DOHH2 (cell line): Measurements from ENCODE around the gene NTNG2.

Experiments
- H3F3A ChIP-seq: fragments of 200-600 bp; sonication (generic), shearing (Covaris generic); 2 replicates; pipeline ENCODE4 v1.6.0; 2016; ENCODE audit warnings: antibody characterized with exemption, mild to moderate bottlenecking; ENCODE audit not compliant: control insufficient read depth, insufficient read depth
- H3K27ac ChIP-seq: fragments of 200-600 bp; sonication (generic); 2 replicates; pipeline ENCODE4 v1.5.1; 2014; ENCODE audit warnings: low read depth, mild to moderate bottlenecking, low read length, moderate library complexity
- H3K27me3 ChIP-seq: fragments of 200-600 bp; sonication (generic); 2 replicates; pipeline ENCODE4 v1.6.1; 2014; ENCODE audit warnings: mild to moderate bottlenecking, low read length, mixed read lengths; ENCODE audit not compliant: control insufficient read depth
- H3K36me3 ChIP-seq: fragments of 200-600 bp; sonication (generic); 2 replicates; pipeline ENCODE4 v1.6.1; 2014; ENCODE audit warnings: mild to moderate bottlenecking, low read length, moderate library complexity, mixed read lengths; ENCODE audit not compliant: control insufficient read depth
- H3K4me1 ChIP-seq: fragments of 200-600 bp; sonication (generic); 2 replicates; pipeline ENCODE4 v1.6.1; 2014; ENCODE audit warnings: mild to moderate bottlenecking, low read length, mixed read lengths; ENCODE audit not compliant: control insufficient read depth
- H3K4me2 ChIP-seq: fragments of 200-600 bp; sonication (generic); 2 replicates; pipeline ENCODE4 v1.6.0; 2014; ENCODE audit warnings: mild to moderate bottlenecking, low read length, moderate library complexity
- H3K4me3 ChIP-seq: fragments of 200-600 bp; sonication (generic); 2 replicates; pipeline ENCODE4 v1.5.1; 2014; ENCODE audit warnings: mild to moderate bottlenecking, low read length, mixed read lengths
- H3K79me2 ChIP-seq: fragments of 200-600 bp; sonication (generic); 2 replicates; pipeline ENCODE4 v1.6.1; 2014; ENCODE audit warnings: mild to moderate bottlenecking, low read length, mixed read lengths; ENCODE audit not compliant: control insufficient read depth
- H3K9me2 ChIP-seq: fragments of 200-600 bp; sonication (generic); replicated peaks from 2 replicates; pipeline ENCODE4 v1.6.1; 2014; ENCODE audit warnings: mild to moderate bottlenecking, low read length, mixed read lengths; ENCODE audit not compliant: control insufficient read depth
- H3K9me3 ChIP-seq: fragments of 200-600 bp; sonication (generic); 2 replicates; pipeline ENCODE4 v1.6.1; 2014; ENCODE audit warnings: antibody characterized with exemption, low read length, mixed read lengths; ENCODE audit not compliant: control insufficient read depth, insufficient read depth
- H4K20me1 ChIP-seq: fragments of 200-600 bp; sonication (generic); 2 replicates; pipeline ENCODE4 v1.6.0; 2014; ENCODE audit warnings: low read depth, mild to moderate bottlenecking, antibody characterized with exemption, low read length, moderate library complexity; ENCODE audit not compliant: control insufficient read depth, insufficient read depth
- EZH2phosphoT487 ChIP-seq: fragments of 200-600 bp; sonication (generic); IDR thresholded peaks from 2 replicates; pipeline ENCODE4 v1.6.1; 2017; ENCODE audit warnings: borderline replicate concordance, mild to moderate bottlenecking, antibody characterized with exemption, low read length, moderate library complexity, mixed read lengths
- TF ChIP-seq, protein P1 (sequence below): fragments of 200-600 bp; sonication (generic); IDR thresholded peaks from one replicate; pipeline ENCODE4 v1.5.1; 2014; ENCODE audit warnings: antibody characterized with exemption, mild to moderate bottlenecking, low read depth, low read length; ENCODE audit not compliant: poor library complexity, severe bottlenecking

The NTNG2 gene

GRCh38 chr9:132249123-132249522 lies 87.3 kb downstream of the NTNG2 start:
- no peaks in the 10 kb centered on the region for H4K20me1 ChIP-seq

GRCh38 chr9:132249690-132250089 lies 87.8 kb downstream of the NTNG2 start:
- no peak for TF ChIP-seq EZH2phosphoT487
- TF ChIP-seq, protein P1, sequence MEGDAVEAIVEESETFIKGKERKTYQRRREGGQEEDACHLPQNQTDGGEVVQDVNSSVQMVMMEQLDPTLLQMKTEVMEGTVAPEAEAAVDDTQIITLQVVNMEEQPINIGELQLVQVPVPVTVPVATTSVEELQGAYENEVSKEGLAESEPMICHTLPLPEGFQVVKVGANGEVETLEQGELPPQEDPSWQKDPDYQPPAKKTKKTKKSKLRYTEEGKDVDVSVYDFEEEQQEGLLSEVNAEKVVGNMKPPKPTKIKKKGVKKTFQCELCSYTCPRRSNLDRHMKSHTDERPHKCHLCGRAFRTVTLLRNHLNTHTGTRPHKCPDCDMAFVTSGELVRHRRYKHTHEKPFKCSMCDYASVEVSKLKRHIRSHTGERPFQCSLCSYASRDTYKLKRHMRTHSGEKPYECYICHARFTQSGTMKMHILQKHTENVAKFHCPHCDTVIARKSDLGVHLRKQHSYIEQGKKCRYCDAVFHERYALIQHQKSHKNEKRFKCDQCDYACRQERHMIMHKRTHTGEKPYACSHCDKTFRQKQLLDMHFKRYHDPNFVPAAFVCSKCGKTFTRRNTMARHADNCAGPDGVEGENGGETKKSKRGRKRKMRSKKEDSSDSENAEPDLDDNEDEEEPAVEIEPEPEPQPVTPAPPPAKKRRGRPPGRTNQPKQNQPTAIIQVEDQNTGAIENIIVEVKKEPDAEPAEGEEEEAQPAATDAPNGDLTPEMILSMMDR = no peak
- H3K4me1 ChIP-seq = no peaks in the 10 kb centered on the region
- H3K9me2 ChIP-seq = no peaks in the 10 kb centered on the region

More at GRCh38 chr9:132249123-132249522, 87.3 kb downstream of the NTNG2 start:
- H3K4me2 ChIP-seq = no peak overlapping the region
- H3K4me1 ChIP-seq = no peaks in the 10 kb centered on the region
- no peaks in the 10 kb centered on the region for H3F3A ChIP-seq
- no peak overlapping the region for H3K4me3 ChIP-seq
- no peak for TF ChIP-seq EZH2phosphoT487
- TF ChIP-seq, protein P1 = no peak
- no peaks in the 10 kb centered on the region for H3K36me3 ChIP-seq
- H3K9me3 ChIP-seq = no peaks in the 10 kb centered on the region
- no peaks in the 10 kb centered on the region for H3K79me2 ChIP-seq
- H3K27ac ChIP-seq = no peak overlapping the region
- H3K9me2 ChIP-seq = no peaks in the 10 kb centered on the region
- H3K27me3 ChIP-seq = peaks cover 17% of the 10 kb centered on the region

GRCh38 chr9:132250324-132251262 lies 88.7 kb downstream of the NTNG2 start:
- TF ChIP-seq, protein P1 = no peak
- no peak for TF ChIP-seq EZH2phosphoT487
- no peak overlapping the region for H3K4me3 ChIP-seq
- no peaks in the 10 kb centered on the region for H3K36me3 ChIP-seq
- no peaks in the 10 kb centered on the region for H3K79me2 ChIP-seq
- peaks cover 7% of the 10 kb centered on the region for H3K27me3 ChIP-seq
- no peaks in the 10 kb centered on the region for H3K9me3 ChIP-seq
- no peaks in the 10 kb centered on the region for H4K20me1 ChIP-seq
- H3K4me2 ChIP-seq = no peak overlapping the region
- no peak overlapping the region for H3K27ac ChIP-seq
- no peaks in the 10 kb centered on the region for H3K4me1 ChIP-seq
- H3F3A ChIP-seq = no peaks in the 10 kb centered on the region
- H3K9me2 ChIP-seq = no peaks in the 10 kb centered on the region

More at GRCh38 chr9:132249690-132250089, 87.8 kb downstream of the NTNG2 start:
- H3K9me3 ChIP-seq = no peaks in the 10 kb centered on the region
- H3K27ac ChIP-seq = no peak overlapping the region
- H3K4me3 ChIP-seq = no peak overlapping the region
- no peak overlapping the region for H3K4me2 ChIP-seq
- no peaks in the 10 kb centered on the region for H3F3A ChIP-seq
- H3K79me2 ChIP-seq = no peaks in the 10 kb centered on the region
- H4K20me1 ChIP-seq = no peaks in the 10 kb centered on the region
- H3K36me3 ChIP-seq = no peaks in the 10 kb centered on the region
- peaks cover 15% of the 10 kb centered on the region for H3K27me3 ChIP-seq
